Kidney glomerular epithelial cell (primary cell): ENCODE data around the gene DOK7.

ENCODE experiments used
- DNase-seq: peaks from one replicate; lab custom pipeline; 2025; lab: John Stamatoyannopoulos, UW

Gene DOK7

GRCh38 chr4:3487861-3488260 lies 24.8 kb downstream of the DOK7 start:
- DNase-seq: no peak

- no peak for DNase-seq
Measured at GRCh38 chr4:3488820-3489219, 25.7 kb downstream of the DOK7 start.

GRCh38 chr4:3489451-3489962 lies 26.4 kb downstream of the DOK7 start:
- DNase-seq: no peak

- no peak for DNase-seq
Measured at GRCh38 chr4:3491681-3492405, 28.7 kb downstream of the DOK7 start.

- DNase-seq: no peak
Measured at GRCh38 chr4:3492741-3493719, 29.9 kb downstream of the DOK7 start.

- DNase-seq: no peak
Measured at GRCh38 chr4:3493720-3494461, 30.8 kb downstream of the DOK7 start.

- no peak for DNase-seq
Measured at GRCh38 chr4:3494462-3494871, 31.4 kb downstream of the DOK7 start.

- DNase-seq: no peak
Measured at GRCh38 chr4:3495204-3495975, 32.3 kb downstream of the DOK7 start.

- DNase-seq: no peak
Measured at GRCh38 chr4:3496021-3496420, 32.9 kb downstream of the DOK7 start.

GRCh38 chr4:3497095-3497494 lies 34.0 kb downstream of the DOK7 start:
- no peak for DNase-seq

GRCh38 chr4:3497523-3498389 lies 34.6 kb downstream of the DOK7 start:
- no peak for DNase-seq

GRCh38 chr4:3498407-3498806 lies 35.3 kb downstream of the DOK7 start:
- DNase-seq: no peak

- no peak for DNase-seq
Measured at GRCh38 chr4:3498901-3499510, 35.9 kb downstream of the DOK7 start.

- no peak for DNase-seq
Measured at GRCh38 chr4:3499710-3500109, 36.6 kb downstream of the DOK7 start.

GRCh38 chr4:3500111-3500510 lies 37.0 kb downstream of the DOK7 start:
- DNase-seq: no peak

- DNase-seq: no peak
Measured at GRCh38 chr4:3500634-3501101, 37.6 kb downstream of the DOK7 start.

GRCh38 chr4:3501126-3501824 lies 38.2 kb downstream of the DOK7 start:
- DNase-seq: no peak

GRCh38 chr4:3501825-3502425 lies 38.8 kb downstream of the DOK7 start:
- DNase-seq: no peak
